Smooth muscle cell (in vitro differentiated cells): ENCODE results near the gene SLPI. TPM values are rescaled to one million over a fixed set of nuclear protein-coding genes. Genes with fewer than 3 reads are reported as not detected.

Experiments used
- DNase-seq: peaks from one replicate; lab custom pipeline; 2025; ENCODE audit not compliant: unreplicated experiment; lab: John Stamatoyannopoulos, UW
- H2AFZ ChIP-seq: fragments of 200-600 bp; sonication (generic); 2 replicates; pipeline ENCODE4 v1.6.0; 2016; ENCODE audit warnings: antibody characterized with exemption, low read depth, mild to moderate bottlenecking
- H3F3A ChIP-seq: fragments of 200-600 bp; sonication (generic); 2 replicates; pipeline ENCODE4 v1.6.0; 2017; ENCODE audit warnings: antibody characterized with exemption, low read depth
- H3K27ac ChIP-seq: fragments of 200-600 bp; sonication (generic); 2 replicates; pipeline ENCODE4 v1.5.1; 2016; ENCODE audit warnings: low read depth, mild to moderate bottlenecking
- H3K27me3 ChIP-seq: fragments of 200-600 bp; sonication (generic); 2 replicates; pipeline ENCODE4 v1.6.1; 2016; ENCODE audit warnings: low read depth, mild to moderate bottlenecking
- H3K36me3 ChIP-seq: fragments of 200-600 bp; sonication (generic); 2 replicates; pipeline ENCODE4 v1.5.1; 2016; ENCODE audit warnings: low read depth
- H3K4me1 ChIP-seq: fragments of 200-600 bp; sonication (generic); 2 replicates; pipeline ENCODE4 v1.5.1; 2016; ENCODE audit warnings: low read depth
- H3K4me2 ChIP-seq: fragments of 200-600 bp; sonication (generic); 2 replicates; pipeline ENCODE4 v1.6.0; 2016; ENCODE audit warnings: mild to moderate bottlenecking
- H3K4me3 ChIP-seq: fragments of 200-600 bp; sonication (generic); 2 replicates; pipeline ENCODE4 v1.5.1; 2016; ENCODE audit warnings: mild to moderate bottlenecking
- H3K79me2 ChIP-seq: fragments of 200-600 bp; sonication (generic); 2 replicates; pipeline ENCODE4 v1.6.0; 2016; ENCODE audit warnings: low read depth, mild to moderate bottlenecking
- H3K9ac ChIP-seq: fragments of 200-600 bp; sonication (generic); 2 replicates; pipeline ENCODE4 v1.6.0; 2016; ENCODE audit warnings: low read depth
- H3K9me3 ChIP-seq: fragments of 200-600 bp; sonication (generic); replicated peaks from 2 replicates; pipeline ENCODE4 v1.5.1; 2016; ENCODE audit warnings: low read depth
- H4K20me1 ChIP-seq: fragments of 200-600 bp; sonication (generic); 2 replicates; pipeline ENCODE4 v1.6.0; 2016; ENCODE audit warnings: low read depth
- WGBS: methylation state at CpG from one replicate; pipeline ENCODE4 v1.1.7; 2016; ENCODE audit warnings: low lambda C conversion rate; 5-methylcytosine and 5-hydroxymethylcytosine counted together
- polyA plus RNA-seq: library from polyadenylated mRNA; unstranded; fragments of >200 nt; fragmentation: Nextera tagmentation; extraction: Ambion mirVana; gene quantifications from 2 replicates; pipeline ENCODE4 v1.2.1, GENCODE V29; 2016
- total RNA-seq: library from RNA; depleted of rRNA; stranded (reverse); fragments of >200 nt; gene quantifications from 2 replicates; pipeline ENCODE4 v1.2.3, GENCODE V29; 2014
- TF ChIP-seq, protein P1 (sequence below): fragments of 200-600 bp; sonication (generic); IDR thresholded peaks from 2 replicates; pipeline ENCODE4 v1.5.1; 2017; ENCODE audit warnings: borderline replicate concordance, mild to moderate bottlenecking, antibody characterized with exemption; ENCODE audit not compliant: insufficient read depth, poor library complexity, severe bottlenecking

The SLPI gene
- total and polyA plus RNA-seq, 2 experiments from 2014 or later = 0.63 to 3.1 TPM

DNA sequence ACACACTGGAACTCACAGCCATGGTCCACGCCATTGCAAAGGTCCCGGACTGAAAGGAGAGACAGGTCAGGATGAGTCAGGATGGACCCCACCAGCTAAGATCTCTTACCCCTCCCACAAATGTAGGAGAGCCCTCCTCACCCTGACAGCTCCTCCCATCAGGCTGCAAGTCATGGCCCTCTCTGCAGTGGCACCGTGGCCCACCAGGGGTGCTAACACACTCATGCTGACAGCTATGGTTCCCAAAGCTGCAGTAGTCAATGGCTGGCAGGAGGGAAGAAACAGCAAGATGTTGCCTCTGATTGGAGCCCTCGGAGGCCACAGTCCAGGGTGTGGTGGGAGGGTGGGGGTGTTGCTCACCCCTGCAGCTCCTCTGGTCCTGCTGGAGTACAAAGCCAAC lies 46.6 kb upstream of the SLPI start:
- H3F3A ChIP-seq = no peaks in the 10 kb centered on the region
- no peak for DNase-seq

GRCh38 chr20:45299786-45300185 lies 45.4 kb upstream of the SLPI start:
- no peak overlapping the region for H3K4me2 ChIP-seq
- no peak overlapping the region for H2AFZ ChIP-seq
- no peaks in the 10 kb centered on the region for H3K36me3 ChIP-seq
- no peaks in the 10 kb centered on the region for H3K4me1 ChIP-seq
- H3K79me2 ChIP-seq = no peaks in the 10 kb centered on the region
- H3F3A ChIP-seq = no peaks in the 10 kb centered on the region
- 93% methylated on average over 6 of the region's 6 CpGs for WGBS
- no peak overlapping the region for H3K9ac ChIP-seq
- no peak for DNase-seq
- no peak overlapping the region for H3K27ac ChIP-seq
- no peaks in the 10 kb centered on the region for H3K9me3 ChIP-seq
- H4K20me1 ChIP-seq = no peaks in the 10 kb centered on the region
- H3K27me3 ChIP-seq = no peaks in the 10 kb centered on the region
- H3K4me3 ChIP-seq = no peak overlapping the region
- TF ChIP-seq, protein P1, sequence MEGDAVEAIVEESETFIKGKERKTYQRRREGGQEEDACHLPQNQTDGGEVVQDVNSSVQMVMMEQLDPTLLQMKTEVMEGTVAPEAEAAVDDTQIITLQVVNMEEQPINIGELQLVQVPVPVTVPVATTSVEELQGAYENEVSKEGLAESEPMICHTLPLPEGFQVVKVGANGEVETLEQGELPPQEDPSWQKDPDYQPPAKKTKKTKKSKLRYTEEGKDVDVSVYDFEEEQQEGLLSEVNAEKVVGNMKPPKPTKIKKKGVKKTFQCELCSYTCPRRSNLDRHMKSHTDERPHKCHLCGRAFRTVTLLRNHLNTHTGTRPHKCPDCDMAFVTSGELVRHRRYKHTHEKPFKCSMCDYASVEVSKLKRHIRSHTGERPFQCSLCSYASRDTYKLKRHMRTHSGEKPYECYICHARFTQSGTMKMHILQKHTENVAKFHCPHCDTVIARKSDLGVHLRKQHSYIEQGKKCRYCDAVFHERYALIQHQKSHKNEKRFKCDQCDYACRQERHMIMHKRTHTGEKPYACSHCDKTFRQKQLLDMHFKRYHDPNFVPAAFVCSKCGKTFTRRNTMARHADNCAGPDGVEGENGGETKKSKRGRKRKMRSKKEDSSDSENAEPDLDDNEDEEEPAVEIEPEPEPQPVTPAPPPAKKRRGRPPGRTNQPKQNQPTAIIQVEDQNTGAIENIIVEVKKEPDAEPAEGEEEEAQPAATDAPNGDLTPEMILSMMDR = no peak

More for the DNA sequence above, 46.6 kb upstream of the SLPI start:
- no peaks in the 10 kb centered on the region for H3K79me2 ChIP-seq
- no peaks in the 10 kb centered on the region for H3K4me1 ChIP-seq
- no peaks in the 10 kb centered on the region for H4K20me1 ChIP-seq
- H3K4me3 ChIP-seq = no peak overlapping the region
- H2AFZ ChIP-seq = no peak overlapping the region
- no peaks in the 10 kb centered on the region for H3K36me3 ChIP-seq
- no peak overlapping the region for H3K9ac ChIP-seq
- no peak overlapping the region for H3K4me2 ChIP-seq
- H3K27ac ChIP-seq = no peak overlapping the region
- no peaks in the 10 kb centered on the region for H3K27me3 ChIP-seq
- 43% methylated on average over 4 of the region's 4 CpGs for WGBS
- H3K9me3 ChIP-seq = no peaks in the 10 kb centered on the region
- TF ChIP-seq, protein P1 = peak; percentile 24

GRCh38 chr20:45297786-45298497 lies 43.6 kb upstream of the SLPI start:
- no peaks in the 10 kb centered on the region for H3K4me1 ChIP-seq
- H4K20me1 ChIP-seq = no peaks in the 10 kb centered on the region
- DNase-seq = no peak
- H3K4me2 ChIP-seq = no peak overlapping the region
- H3K9me3 ChIP-seq = no peaks in the 10 kb centered on the region
- H3K27ac ChIP-seq = no peak overlapping the region
- H3K27me3 ChIP-seq = no peaks in the 10 kb centered on the region
- H3K36me3 ChIP-seq = no peaks in the 10 kb centered on the region
- no peaks in the 10 kb centered on the region for H3F3A ChIP-seq
- no peak overlapping the region for H2AFZ ChIP-seq
- TF ChIP-seq, protein P1 = no peak
- no peaks in the 10 kb centered on the region for H3K79me2 ChIP-seq
- no peak overlapping the region for H3K4me3 ChIP-seq
- WGBS = 97% methylated on average over 52 of the region's 52 CpGs
- H3K9ac ChIP-seq = no peak overlapping the region

DNA sequence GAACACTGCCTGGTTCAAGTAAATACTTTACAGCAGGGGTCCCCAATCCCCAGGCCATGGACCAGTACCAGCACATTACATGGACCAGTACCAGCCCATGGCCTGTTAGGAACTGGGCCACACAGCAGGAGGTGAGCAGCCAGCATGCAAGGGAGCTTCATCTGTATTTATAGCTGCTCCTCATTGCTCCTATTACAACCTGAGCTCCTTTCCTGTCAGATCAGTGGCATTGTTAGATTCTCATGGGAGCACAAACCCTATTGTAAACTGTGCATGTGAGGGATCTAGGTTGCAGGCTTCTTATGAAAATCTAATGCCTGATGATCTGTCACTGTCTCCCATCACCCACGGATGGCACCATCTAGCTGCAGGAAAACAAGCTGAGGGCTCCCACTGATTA lies 40.3 kb upstream of the SLPI start:
- Histone ChIP-seq H3K9ac (no peak overlapping the region), H2AFZ (no peak overlapping the region), H3K4me2 (no peak overlapping the region), H3K4me1 (no peaks in the 10 kb centered on the region), H3K27ac (no peak overlapping the region), H3K9me3 (no peaks in the 10 kb centered on the region), H3K36me3 (no peaks in the 10 kb centered on the region), H4K20me1 (no peaks in the 10 kb centered on the region), H3K27me3 (no peaks in the 10 kb centered on the region), H3F3A (peaks cover 3% of the 10 kb centered on the region), H3K4me3 (no peak overlapping the region), H3K79me2 (no peaks in the 10 kb centered on the region)
- TF ChIP-seq, protein P1 = no peak
- no peak for DNase-seq
- 100% methylated on average over 1 of the region's 1 CpG for WGBS
